WERI-Rb-1 (cell line): Measurements from ENCODE around the gene EPB41L4B.

Experiments
- DNase-seq: peaks from one replicate; pipeline ENCODE4 v3.0.0-alpha.2; 2020
- H3K27ac ChIP-seq: fragments of 250-450 bp; sonication (Bioruptor Pico); 2 replicates; pipeline ENCODE4 v1.5.1; 2020; ENCODE audit warnings: mild to moderate bottlenecking, moderate library complexity
- H3K27me3 ChIP-seq: fragments of 250-450 bp; sonication (Bioruptor Pico); 2 replicates; pipeline ENCODE4 v1.5.1; 2021; ENCODE audit warnings: mild to moderate bottlenecking, low read depth, moderate library complexity; ENCODE audit not compliant: insufficient read depth, severe bottlenecking
- H3K36me3 ChIP-seq: fragments of 250-450 bp; sonication (Bioruptor Pico); 2 replicates; pipeline ENCODE4 v1.5.1; 2020; ENCODE audit warnings: mild to moderate bottlenecking, moderate library complexity
- H3K4me3 ChIP-seq: 2 replicates; pipeline ENCODE4 v1.5.1; 2011; ENCODE audit warnings: low read depth, mild to moderate bottlenecking, control low read depth, low read length
- H3K9me3 ChIP-seq: fragments of 250-450 bp; sonication (Bioruptor Pico); 2 replicates; pipeline ENCODE4 v1.5.1; 2021; ENCODE audit warnings: mild to moderate bottlenecking, moderate library complexity; ENCODE audit not compliant: severe bottlenecking
- TF ChIP-seq, protein P1 (sequence below): IDR thresholded peaks from 2 replicates; pipeline ENCODE4 v1.5.1; 2011; ENCODE audit warnings: low read depth, mild to moderate bottlenecking, control low read depth, inconsistent platforms, low read length

EPB41L4B gene

DNA sequence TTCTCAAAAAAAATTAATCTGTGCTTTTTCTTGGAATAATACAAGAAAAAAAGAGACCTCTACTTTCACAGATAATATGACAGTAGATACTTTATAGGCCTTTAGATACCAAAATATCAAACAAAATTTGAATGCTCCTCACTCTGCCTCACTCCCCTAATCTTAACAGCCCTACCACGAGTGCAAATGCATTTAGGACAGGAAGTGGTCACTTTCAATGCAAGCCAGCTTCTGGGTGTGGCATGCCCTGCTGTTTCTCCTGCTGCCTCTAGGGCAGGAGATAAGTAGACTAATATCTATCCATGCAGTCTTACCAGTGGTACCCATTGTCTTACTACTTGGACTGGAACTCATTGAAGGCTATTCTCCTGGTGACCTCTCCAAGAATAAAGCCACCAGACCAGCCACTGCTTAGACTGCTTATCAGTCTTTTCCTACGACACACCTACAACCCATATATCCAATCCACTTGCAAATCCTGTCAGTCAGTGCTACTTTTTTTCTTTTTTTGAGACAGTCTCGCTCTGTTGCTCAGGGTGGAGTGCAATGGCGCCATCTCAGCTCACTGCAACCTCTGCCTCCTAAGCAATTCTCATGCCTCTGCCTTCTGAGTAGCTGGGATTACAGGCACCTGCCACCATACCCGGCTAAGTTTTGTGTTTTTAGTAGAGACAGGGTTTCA, 176.8 kb downstream of the EPB41L4B start:
- Histone ChIP-seq H3K36me3 (no peaks in the 10 kb centered on the region; the same call in 1 of the 2 replicates), H3K9me3 (no peaks in the 10 kb centered on the region), H3K4me3 (no peak overlapping the region), H3K27ac (no peak overlapping the region), H3K27me3 (no peaks in the 10 kb centered on the region)
- peak; percentile 49 for DNase-seq
- TF ChIP-seq, protein P1, sequence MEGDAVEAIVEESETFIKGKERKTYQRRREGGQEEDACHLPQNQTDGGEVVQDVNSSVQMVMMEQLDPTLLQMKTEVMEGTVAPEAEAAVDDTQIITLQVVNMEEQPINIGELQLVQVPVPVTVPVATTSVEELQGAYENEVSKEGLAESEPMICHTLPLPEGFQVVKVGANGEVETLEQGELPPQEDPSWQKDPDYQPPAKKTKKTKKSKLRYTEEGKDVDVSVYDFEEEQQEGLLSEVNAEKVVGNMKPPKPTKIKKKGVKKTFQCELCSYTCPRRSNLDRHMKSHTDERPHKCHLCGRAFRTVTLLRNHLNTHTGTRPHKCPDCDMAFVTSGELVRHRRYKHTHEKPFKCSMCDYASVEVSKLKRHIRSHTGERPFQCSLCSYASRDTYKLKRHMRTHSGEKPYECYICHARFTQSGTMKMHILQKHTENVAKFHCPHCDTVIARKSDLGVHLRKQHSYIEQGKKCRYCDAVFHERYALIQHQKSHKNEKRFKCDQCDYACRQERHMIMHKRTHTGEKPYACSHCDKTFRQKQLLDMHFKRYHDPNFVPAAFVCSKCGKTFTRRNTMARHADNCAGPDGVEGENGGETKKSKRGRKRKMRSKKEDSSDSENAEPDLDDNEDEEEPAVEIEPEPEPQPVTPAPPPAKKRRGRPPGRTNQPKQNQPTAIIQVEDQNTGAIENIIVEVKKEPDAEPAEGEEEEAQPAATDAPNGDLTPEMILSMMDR = peak; percentile 67

DNA sequence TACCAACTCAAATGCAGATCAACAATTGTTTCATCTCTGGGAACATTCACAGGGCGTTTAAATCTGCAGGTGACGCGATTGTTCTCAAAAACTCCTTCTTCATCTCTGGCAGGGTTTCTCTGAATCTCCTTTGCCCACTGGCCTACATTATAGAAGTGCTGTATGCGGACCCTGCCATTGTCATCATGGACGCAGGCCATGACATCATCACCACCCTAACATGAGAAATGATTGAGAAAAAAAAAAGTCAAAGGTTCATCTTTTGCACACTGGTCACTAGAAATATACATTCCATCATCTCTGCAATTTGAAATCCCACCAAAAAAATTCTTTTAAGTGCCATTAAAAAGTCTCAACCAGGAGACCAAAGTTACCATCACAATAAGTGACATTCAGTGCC, 179.5 kb downstream of the EPB41L4B start:
- DNase-seq = no peak
- Histone ChIP-seq H3K36me3 (no peaks in the 10 kb centered on the region; the same call in 1 of the 2 replicates), H3K27me3 (no peaks in the 10 kb centered on the region), H3K9me3 (no peaks in the 10 kb centered on the region), H3K27ac (no peak overlapping the region), H3K4me3 (no peak overlapping the region)
- TF ChIP-seq, protein P1 = no peak

DNA sequence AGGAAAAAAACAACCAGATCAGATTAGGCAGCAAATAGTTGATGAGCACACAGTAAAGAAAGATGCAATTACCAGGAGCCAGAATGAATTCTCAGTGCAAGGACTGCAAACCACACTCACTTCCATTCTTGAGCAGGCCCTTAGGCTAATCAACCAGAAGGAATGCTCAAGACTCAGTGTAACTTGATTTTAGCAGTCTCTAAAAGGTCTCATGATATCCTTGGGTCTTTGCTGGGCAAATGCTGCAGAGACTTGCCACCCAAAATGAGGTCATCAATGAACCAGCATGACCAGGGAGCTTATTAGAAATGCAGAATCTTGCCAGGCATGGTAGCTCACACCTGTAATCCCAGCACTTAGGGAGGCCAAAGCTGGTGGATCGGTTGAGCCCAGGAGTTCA, 181.0 kb downstream of the EPB41L4B start:
- TF ChIP-seq, protein P1 = no peak
- Histone ChIP-seq H3K27ac (no peak overlapping the region), H3K36me3 (no peaks in the 10 kb centered on the region; the same call in 1 of the 2 replicates), H3K9me3 (no peaks in the 10 kb centered on the region), H3K27me3 (no peaks in the 10 kb centered on the region), H3K4me3 (no peak overlapping the region)
- no peak for DNase-seq

DNA sequence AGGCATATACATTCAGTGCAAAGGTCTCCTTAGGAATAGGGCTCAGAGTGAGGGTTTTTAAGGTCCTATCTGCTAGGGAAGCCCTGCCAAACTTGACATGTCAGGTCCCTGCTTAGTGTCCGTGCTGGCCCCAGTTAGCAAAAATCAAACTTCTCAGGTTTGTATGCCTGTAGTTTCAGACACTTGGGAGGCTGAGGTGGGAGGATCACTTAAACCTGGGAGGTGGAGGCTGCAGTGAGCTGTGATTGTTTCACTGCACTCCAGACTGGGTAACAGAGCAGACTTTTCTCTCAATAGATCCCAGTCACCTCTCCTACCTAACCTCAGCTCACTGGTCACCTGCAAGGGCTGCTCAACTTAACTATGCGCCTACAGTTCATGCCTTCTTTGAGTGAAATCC, 182.4 kb downstream of the EPB41L4B start:
- DNase-seq = no peak
- Histone ChIP-seq H3K4me3 (no peak overlapping the region), H3K27me3 (no peaks in the 10 kb centered on the region)

DNA sequence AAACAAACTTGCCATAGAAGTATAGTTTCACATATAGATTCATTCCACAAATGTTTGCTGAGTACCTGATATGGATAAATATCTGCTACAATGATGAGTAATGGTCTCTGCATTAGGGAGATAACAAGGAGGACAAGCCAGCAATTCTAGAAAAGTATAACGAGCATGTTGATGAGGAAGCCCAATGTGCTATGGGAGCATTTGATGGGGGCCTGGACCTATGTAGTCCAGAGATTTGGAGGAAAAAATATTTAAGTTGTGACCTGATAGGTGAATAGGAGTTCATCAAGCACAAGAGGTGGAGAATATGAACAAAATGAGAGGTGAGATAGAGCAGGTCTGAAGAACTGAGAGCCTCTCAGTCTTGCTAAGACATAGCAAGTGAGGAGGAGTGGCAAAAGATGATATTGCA, 186.7 kb downstream of the EPB41L4B start:
- Histone ChIP-seq H3K27ac (no peak overlapping the region), H3K4me3 (no peak overlapping the region), H3K27me3 (no peaks in the 10 kb centered on the region), H3K36me3 (no peaks in the 10 kb centered on the region), H3K9me3 (no peaks in the 10 kb centered on the region)
- no peak for DNase-seq
- TF ChIP-seq, protein P1 = no peak

More for the DNA sequence above, 182.4 kb downstream of the EPB41L4B start:
- Histone ChIP-seq H3K27ac (no peak overlapping the region), H3K36me3 (no peaks in the 10 kb centered on the region; the same call in 1 of the 2 replicates), H3K9me3 (no peaks in the 10 kb centered on the region)
- TF ChIP-seq, protein P1 = no peak

DNA sequence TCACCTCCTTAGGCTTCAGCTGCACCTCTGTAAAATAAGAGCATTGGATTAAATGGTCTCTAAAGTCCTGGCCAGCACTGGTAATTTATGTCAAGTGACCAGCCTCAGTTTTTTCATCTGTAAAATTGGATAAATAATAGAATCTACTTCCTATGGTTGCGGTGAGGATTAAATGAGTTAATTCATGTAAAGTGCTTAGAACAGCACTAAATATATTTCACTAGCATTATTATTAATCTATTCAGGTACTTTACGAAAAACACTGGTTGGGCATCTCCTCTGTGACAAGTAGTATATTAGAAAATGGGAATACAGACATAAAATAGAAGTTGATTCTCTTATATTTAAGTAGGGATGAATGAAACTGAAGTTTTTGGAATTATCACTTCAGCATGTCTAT, 187.3 kb downstream of the EPB41L4B start:
- Histone ChIP-seq H3K4me3 (no peak overlapping the region), H3K27ac (no peak overlapping the region), H3K36me3 (no peaks in the 10 kb centered on the region), H3K9me3 (no peaks in the 10 kb centered on the region), H3K27me3 (no peaks in the 10 kb centered on the region)
- TF ChIP-seq, protein P1 = no peak
- DNase-seq = no peak
